B cell (primary cell): Measurements from ENCODE around the gene MAN2A1.

Source experiments
- EZH2 ChIP-seq: IDR thresholded peaks from 2 replicates; pipeline ENCODE4 v1.6.1; 2012; ENCODE audit warnings: borderline replicate concordance, low read depth, mild to moderate bottlenecking, moderate library complexity, low read length; ENCODE audit not compliant: insufficient read depth, poor library complexity, severe bottlenecking
- TF ChIP-seq, protein P1 (sequence below): fragments of 200-600 bp; IDR thresholded peaks from one replicate; pipeline ENCODE4 v1.8.0; 2022; ENCODE audit warnings: antibody characterized with exemption, mild to moderate bottlenecking

DNA sequence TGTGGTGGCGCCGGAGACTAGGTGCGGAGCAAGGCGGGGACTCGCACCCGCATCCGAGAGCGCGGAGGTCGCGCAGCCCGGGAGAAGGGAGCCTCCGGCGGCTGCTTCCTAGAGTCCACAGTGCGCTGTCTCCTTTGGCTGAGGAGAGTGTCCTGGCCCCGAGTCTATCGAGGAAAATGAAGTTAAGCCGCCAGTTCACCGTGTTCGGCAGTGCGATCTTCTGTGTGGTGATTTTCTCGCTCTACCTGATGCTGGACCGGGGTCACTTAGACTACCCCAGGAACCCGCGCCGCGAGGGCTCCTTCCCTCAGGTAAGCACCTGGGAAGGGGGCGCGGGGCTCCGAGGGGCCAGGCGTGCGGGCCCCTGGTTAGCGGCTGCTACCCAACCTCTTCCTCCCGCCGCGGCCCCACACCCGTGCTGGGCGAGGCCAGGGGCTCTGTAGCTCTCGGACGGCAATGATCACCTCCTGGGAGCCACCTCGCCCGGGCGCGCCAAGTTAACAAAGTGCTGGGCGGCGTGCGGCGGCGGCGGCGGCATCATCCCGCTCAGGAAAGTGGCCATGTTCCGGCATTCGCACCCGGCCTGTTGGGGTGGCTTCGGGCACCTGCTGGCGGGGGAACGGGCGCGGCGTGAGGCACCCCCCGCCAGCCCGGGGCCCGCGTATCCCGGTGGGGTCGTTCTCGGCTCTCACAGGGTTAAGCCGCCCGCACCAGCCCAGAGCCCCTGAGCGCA, 681 bp downstream of the MAN2A1 start:
- TF ChIP-seq, protein P1, sequence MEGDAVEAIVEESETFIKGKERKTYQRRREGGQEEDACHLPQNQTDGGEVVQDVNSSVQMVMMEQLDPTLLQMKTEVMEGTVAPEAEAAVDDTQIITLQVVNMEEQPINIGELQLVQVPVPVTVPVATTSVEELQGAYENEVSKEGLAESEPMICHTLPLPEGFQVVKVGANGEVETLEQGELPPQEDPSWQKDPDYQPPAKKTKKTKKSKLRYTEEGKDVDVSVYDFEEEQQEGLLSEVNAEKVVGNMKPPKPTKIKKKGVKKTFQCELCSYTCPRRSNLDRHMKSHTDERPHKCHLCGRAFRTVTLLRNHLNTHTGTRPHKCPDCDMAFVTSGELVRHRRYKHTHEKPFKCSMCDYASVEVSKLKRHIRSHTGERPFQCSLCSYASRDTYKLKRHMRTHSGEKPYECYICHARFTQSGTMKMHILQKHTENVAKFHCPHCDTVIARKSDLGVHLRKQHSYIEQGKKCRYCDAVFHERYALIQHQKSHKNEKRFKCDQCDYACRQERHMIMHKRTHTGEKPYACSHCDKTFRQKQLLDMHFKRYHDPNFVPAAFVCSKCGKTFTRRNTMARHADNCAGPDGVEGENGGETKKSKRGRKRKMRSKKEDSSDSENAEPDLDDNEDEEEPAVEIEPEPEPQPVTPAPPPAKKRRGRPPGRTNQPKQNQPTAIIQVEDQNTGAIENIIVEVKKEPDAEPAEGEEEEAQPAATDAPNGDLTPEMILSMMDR = no peak
- TF ChIP-seq EZH2 = no peak
